ENCODE data around the gene HM13. TPM values are rescaled to one million over a fixed set of nuclear protein-coding genes. Genes with fewer than 3 reads are reported as not detected.
A peak's percentile ranks its signal among the peaks of the same experiment; 100 is the strongest.

The HM13 gene
- total and polyA plus RNA-seq, 2 of the 13 experiments (the other 11 are each of a cell fraction or from before 2014, with no cell fraction given): 118 to 243 TPM

DNA sequence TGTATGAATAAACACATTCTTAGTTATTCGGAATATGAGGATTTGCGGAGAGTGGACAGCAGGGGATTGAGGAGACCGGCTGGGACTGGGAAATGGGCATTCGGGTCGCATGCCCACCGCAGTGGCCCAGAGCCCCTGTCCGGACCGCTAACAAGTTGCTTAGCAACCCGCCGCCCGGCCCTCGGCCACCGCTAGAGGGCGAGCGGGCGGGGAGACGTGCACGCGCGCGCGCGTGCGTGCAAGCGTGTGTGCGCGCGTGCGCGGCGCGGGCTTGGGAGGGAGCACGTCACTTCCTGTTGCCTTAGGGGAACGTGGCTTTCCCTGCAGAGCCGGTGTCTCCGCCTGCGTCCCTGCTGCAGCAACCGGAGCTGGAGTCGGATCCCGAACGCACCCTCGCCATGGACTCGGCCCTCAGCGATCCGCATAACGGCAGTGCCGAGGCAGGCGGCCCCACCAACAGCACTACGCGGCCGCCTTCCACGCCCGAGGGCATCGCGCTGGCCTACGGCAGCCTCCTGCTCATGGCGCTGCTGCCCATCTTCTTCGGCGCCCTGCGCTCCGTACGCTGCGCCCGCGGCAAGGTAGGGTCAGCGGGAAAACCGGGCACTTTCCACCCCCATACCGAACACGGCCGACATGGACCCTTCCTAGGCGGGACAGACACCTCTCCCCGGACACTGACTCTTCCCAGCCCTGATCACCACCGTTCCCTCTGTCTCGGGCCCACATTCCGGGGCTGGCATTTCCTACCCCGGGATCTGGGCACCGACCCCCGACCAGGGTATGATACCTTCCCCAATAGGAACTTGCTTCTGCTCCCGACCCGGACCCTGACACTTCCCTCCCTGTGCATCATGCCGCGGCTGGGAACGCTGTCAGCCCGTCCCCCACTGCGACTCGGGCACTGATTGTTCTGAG, at the start of gene HM13 (continued):
- TF ChIP-seq, protein P1, sequence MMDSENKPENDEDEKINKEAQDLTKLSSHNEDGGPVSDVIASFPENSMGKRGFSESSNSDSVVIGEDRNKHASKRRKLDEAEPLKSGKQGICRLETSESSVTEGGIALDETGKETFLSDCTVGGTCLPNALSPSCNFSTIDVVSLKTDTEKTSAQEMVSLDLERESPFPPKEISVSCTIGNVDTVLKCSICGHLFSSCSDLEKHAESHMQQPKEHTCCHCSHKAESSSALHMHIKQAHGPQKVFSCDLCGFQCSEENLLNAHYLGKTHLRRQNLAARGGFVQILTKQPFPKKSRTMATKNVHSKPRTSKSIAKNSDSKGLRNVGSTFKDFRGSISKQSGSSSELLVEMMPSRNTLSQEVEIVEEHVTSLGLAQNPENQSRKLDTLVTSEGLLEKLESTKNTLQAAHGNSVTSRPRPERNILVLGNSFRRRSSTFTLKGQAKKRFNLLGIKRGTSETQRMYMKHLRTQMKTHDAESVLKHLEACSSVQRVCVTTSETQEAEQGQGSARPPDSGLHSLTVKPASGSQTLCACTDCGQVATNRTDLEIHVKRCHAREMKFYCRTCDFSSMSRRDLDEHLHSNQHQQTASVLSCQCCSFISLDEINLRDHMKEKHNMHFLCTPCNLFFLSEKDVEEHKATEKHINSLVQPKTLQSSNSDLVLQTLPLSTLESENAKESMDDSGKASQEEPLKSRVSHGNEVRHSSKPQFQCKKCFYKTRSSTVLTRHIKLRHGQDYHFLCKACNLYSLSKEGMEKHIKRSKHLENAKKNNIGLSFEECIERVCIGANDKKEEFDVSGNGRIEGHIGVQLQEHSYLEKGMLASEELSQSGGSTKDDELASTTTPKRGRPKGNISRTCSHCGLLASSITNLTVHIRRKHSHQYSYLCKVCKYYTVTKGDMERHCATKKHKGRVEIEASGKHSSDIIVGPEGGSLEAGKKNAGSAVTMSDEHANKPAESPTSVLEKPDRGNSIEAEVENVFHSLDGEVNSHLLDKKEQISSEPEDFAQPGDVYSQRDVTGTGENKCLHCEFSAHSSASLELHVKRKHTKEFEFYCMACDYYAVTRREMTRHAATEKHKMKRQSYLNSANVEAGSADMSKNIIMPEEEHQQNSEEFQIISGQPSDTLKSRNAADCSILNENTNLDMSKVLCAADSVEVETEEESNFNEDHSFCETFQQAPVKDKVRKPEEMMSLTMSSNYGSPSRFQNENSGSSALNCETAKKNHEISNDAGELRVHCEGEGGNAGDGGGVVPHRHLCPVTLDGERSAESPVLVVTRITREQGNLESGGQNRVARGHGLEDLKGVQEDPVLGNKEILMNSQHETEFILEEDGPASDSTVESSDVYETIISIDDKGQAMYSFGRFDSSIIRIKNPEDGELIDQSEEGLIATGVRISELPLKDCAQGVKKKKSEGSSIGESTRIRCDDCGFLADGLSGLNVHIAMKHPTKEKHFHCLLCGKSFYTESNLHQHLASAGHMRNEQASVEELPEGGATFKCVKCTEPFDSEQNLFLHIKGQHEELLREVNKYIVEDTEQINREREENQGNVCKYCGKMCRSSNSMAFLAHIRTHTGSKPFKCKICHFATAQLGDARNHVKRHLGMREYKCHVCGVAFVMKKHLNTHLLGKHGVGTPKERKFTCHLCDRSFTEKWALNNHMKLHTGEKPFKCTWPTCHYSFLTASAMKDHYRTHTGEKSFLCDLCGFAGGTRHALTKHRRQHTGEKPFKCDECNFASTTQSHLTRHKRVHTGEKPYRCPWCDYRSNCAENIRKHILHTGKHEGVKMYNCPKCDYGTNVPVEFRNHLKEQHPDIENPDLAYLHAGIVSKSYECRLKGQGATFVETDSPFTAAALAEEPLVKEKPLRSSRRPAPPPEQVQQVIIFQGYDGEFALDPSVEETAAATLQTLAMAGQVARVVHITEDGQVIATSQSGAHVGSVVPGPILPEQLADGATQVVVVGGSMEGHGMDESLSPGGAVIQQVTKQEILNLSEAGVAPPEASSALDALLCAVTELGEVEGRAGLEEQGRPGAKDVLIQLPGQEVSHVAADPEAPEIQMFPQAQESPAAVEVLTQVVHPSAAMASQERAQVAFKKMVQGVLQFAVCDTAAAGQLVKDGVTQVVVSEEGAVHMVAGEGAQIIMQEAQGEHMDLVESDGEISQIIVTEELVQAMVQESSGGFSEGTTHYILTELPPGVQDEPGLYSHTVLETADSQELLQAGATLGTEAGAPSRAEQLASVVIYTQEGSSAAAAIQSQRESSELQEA (CRISPR knock-in tag; IDR thresholded peaks at IDR 0.05; ENCODE audit: not compliant biosample characterization): no peak
- TF ChIP-seq NCOA5 (CRISPR knock-in tag; IDR thresholded peaks at IDR 0.05) (peak; percentile 84; the same call in 1 of the 2 replicates), ZNF570 (CRISPR knock-in tag; IDR thresholded peaks at IDR 0.05; ENCODE audit: borderline replicate concordance) (0 out of 2 replicates have a peak, but pooled peaks have one; percentile 77), AHR (CRISPR knock-in tag; IDR thresholded peaks at IDR 0.05) (peak; percentile 95; the same call in 1 of the 2 replicates), TAF15 (IDR thresholded peaks at IDR 0.05; ENCODE audit: low read depth, low read length, poor library complexity, severe bottlenecking) (peak; percentile 60), ETV5 (CRISPR knock-in tag; IDR thresholded peaks at IDR 0.05; ENCODE audit: borderline replicate concordance) (peak; percentile 82)
- TF ChIP-seq, protein P2, sequence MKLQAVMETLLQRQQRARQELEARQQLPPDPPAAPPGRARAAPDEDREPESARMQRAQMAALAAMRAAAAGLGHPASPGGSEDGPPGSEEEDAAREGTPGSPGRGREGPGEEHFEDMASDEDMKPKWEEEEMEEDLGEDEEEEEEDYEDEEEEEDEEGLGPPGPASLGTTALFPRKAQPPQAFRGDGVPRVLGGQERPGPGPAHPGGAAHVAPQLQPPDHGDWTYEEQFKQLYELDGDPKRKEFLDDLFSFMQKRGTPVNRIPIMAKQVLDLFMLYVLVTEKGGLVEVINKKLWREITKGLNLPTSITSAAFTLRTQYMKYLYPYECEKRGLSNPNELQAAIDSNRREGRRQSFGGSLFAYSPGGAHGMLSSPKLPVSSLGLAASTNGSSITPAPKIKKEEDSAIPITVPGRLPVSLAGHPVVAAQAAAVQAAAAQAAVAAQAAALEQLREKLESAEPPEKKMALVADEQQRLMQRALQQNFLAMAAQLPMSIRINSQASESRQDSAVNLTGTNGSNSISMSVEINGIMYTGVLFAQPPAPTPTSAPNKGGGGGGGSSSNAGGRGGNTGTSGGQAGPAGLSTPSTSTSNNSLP (IDR thresholded peaks at IDR 0.05; ENCODE audit: low read depth, low read length): peak; percentile 21; the same call in 1 of the 2 replicates
- TF ChIP-seq, protein P3, sequence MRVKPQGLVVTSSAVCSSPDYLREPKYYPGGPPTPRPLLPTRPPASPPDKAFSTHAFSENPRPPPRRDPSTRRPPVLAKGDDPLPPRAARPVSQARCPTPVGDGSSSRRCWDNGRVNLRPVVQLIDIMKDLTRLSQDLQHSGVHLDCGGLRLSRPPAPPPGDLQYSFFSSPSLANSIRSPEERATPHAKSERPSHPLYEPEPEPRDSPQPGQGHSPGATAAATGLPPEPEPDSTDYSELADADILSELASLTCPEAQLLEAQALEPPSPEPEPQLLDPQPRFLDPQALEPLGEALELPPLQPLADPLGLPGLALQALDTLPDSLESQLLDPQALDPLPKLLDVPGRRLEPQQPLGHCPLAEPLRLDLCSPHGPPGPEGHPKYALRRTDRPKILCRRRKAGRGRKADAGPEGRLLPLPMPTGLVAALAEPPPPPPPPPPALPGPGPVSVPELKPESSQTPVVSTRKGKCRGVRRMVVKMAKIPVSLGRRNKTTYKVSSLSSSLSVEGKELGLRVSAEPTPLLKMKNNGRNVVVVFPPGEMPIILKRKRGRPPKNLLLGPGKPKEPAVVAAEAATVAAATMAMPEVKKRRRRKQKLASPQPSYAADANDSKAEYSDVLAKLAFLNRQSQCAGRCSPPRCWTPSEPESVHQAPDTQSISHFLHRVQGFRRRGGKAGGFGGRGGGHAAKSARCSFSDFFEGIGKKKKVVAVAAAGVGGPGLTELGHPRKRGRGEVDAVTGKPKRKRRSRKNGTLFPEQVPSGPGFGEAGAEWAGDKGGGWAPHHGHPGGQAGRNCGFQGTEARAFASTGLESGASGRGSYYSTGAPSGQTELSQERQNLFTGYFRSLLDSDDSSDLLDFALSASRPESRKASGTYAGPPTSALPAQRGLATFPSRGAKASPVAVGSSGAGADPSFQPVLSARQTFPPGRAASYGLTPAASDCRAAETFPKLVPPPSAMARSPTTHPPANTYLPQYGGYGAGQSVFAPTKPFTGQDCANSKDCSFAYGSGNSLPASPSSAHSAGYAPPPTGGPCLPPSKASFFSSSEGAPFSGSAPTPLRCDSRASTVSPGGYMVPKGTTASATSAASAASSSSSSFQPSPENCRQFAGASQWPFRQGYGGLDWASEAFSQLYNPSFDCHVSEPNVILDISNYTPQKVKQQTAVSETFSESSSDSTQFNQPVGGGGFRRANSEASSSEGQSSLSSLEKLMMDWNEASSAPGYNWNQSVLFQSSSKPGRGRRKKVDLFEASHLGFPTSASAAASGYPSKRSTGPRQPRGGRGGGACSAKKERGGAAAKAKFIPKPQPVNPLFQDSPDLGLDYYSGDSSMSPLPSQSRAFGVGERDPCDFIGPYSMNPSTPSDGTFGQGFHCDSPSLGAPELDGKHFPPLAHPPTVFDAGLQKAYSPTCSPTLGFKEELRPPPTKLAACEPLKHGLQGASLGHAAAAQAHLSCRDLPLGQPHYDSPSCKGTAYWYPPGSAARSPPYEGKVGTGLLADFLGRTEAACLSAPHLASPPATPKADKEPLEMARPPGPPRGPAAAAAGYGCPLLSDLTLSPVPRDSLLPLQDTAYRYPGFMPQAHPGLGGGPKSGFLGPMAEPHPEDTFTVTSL (CRISPR knock-in tag; IDR thresholded peaks at IDR 0.05; ENCODE audit: borderline replicate concordance): peak; percentile 78; the same call in 1 of the 2 replicates

Measured in HepG2 (cell line).